SH-SY5Y (cell line): Measurements from ENCODE around the gene RAC2.

ENCODE experiments used
- GATA2 ChIP-seq: IDR thresholded peaks from 2 replicates; pipeline ENCODE4 v1.6.1; 2011; ENCODE audit warnings: mild to moderate bottlenecking, low read depth, low read length
- GATA3 ChIP-seq: IDR thresholded peaks from 2 replicates; pipeline ENCODE4 v1.6.1; 2011; ENCODE audit warnings: low read depth, mild to moderate bottlenecking, low read length, moderate library complexity

GRCh38 chr22:37241351-37242142 lies 2.5 kb downstream of the RAC2 start:
- TF ChIP-seq GATA2 = no peak
- no peak for TF ChIP-seq GATA3
